Smooth muscle cell (in vitro differentiated cells): Measurements from ENCODE around the gene ZFAND3. TPM values are rescaled to one million over a fixed set of nuclear protein-coding genes. Genes with fewer than 3 reads are reported as not detected.

Experiments
- DNase-seq: peaks from one replicate; lab custom pipeline; 2025; ENCODE audit not compliant: unreplicated experiment; lab: John Stamatoyannopoulos, UW
- H2AFZ ChIP-seq: fragments of 200-600 bp; sonication (generic); 2 replicates; pipeline ENCODE4 v1.6.0; 2016; ENCODE audit warnings: antibody characterized with exemption, low read depth, mild to moderate bottlenecking
- H3F3A ChIP-seq: fragments of 200-600 bp; sonication (generic); 2 replicates; pipeline ENCODE4 v1.6.0; 2017; ENCODE audit warnings: antibody characterized with exemption, low read depth
- H3K27ac ChIP-seq: fragments of 200-600 bp; sonication (generic); 2 replicates; pipeline ENCODE4 v1.5.1; 2016; ENCODE audit warnings: low read depth, mild to moderate bottlenecking
- H3K27me3 ChIP-seq: fragments of 200-600 bp; sonication (generic); 2 replicates; pipeline ENCODE4 v1.6.1; 2016; ENCODE audit warnings: low read depth, mild to moderate bottlenecking
- H3K36me3 ChIP-seq: fragments of 200-600 bp; sonication (generic); 2 replicates; pipeline ENCODE4 v1.5.1; 2016; ENCODE audit warnings: low read depth
- H3K4me1 ChIP-seq: fragments of 200-600 bp; sonication (generic); 2 replicates; pipeline ENCODE4 v1.5.1; 2016; ENCODE audit warnings: low read depth
- H3K4me2 ChIP-seq: fragments of 200-600 bp; sonication (generic); 2 replicates; pipeline ENCODE4 v1.6.0; 2016; ENCODE audit warnings: mild to moderate bottlenecking
- H3K4me3 ChIP-seq: fragments of 200-600 bp; sonication (generic); 2 replicates; pipeline ENCODE4 v1.5.1; 2016; ENCODE audit warnings: mild to moderate bottlenecking
- H3K79me2 ChIP-seq: fragments of 200-600 bp; sonication (generic); 2 replicates; pipeline ENCODE4 v1.6.0; 2016; ENCODE audit warnings: low read depth, mild to moderate bottlenecking
- H3K9ac ChIP-seq: fragments of 200-600 bp; sonication (generic); 2 replicates; pipeline ENCODE4 v1.6.0; 2016; ENCODE audit warnings: low read depth
- H3K9me3 ChIP-seq: fragments of 200-600 bp; sonication (generic); replicated peaks from 2 replicates; pipeline ENCODE4 v1.5.1; 2016; ENCODE audit warnings: low read depth
- H4K20me1 ChIP-seq: fragments of 200-600 bp; sonication (generic); 2 replicates; pipeline ENCODE4 v1.6.0; 2016; ENCODE audit warnings: low read depth
- CTCF ChIP-seq: fragments of 200-600 bp; sonication (generic); IDR thresholded peaks from 2 replicates; pipeline ENCODE4 v1.5.1; 2017; ENCODE audit warnings: borderline replicate concordance, mild to moderate bottlenecking, antibody characterized with exemption; ENCODE audit not compliant: insufficient read depth, poor library complexity, severe bottlenecking
- WGBS: methylation state at CpG from one replicate; pipeline ENCODE4 v1.1.7; 2016; ENCODE audit warnings: low lambda C conversion rate; 5-methylcytosine and 5-hydroxymethylcytosine counted together
- polyA plus RNA-seq: library from polyadenylated mRNA; unstranded; fragments of >200 nt; fragmentation: Nextera tagmentation; extraction: Ambion mirVana; gene quantifications from 2 replicates; pipeline ENCODE4 v1.2.1, GENCODE V29; 2016
- total RNA-seq: library from RNA; depleted of rRNA; stranded (reverse); fragments of >200 nt; gene quantifications from 2 replicates; pipeline ENCODE4 v1.2.3, GENCODE V29; 2014

Gene ZFAND3
- total and polyA plus RNA-seq, 2 experiments from 2014 or later, result 27.6 to 40.5 TPM

GRCh38 chr6:37850728-37851285 is 31.3 kb downstream of the ZFAND3 start:
- no peak for TF ChIP-seq CTCF
- Histone ChIP-seq H3K9me3 (no peaks in the 10 kb centered on the region), H3K36me3 (no peaks in the 10 kb centered on the region), H3K79me2 (peaks cover 100% of the 10 kb centered on the region), H3K9ac (no peak overlapping the region), H3K4me2 (no peak overlapping the region), H2AFZ (no peak overlapping the region), H3K4me3 (no peak overlapping the region), H3K4me1 (peaks cover 7% of the 10 kb centered on the region), H3F3A (no peaks in the 10 kb centered on the region), H4K20me1 (peaks cover 100% of the 10 kb centered on the region), H3K27ac (no peak overlapping the region), H3K27me3 (no peaks in the 10 kb centered on the region)
- no peak for DNase-seq
- 94% methylated on average over 9 of the region's 9 CpGs for WGBS

GRCh38 chr6:37851997-37852524 is 32.5 kb downstream of the ZFAND3 start:
- Histone ChIP-seq H3K9ac (no peak overlapping the region), H2AFZ (no peak overlapping the region), H3K4me1 (peaks cover 7% of the 10 kb centered on the region), H3K9me3 (no peaks in the 10 kb centered on the region), H3K4me3 (no peak overlapping the region), H3F3A (no peaks in the 10 kb centered on the region), H3K4me2 (no peak overlapping the region), H3K36me3 (no peaks in the 10 kb centered on the region), H3K27me3 (no peaks in the 10 kb centered on the region), H4K20me1 (peaks cover 100% of the 10 kb centered on the region), H3K27ac (peak overlapping the region; percentile 12), H3K79me2 (peaks cover 100% of the 10 kb centered on the region)
- DNase-seq, result no peak
- TF ChIP-seq CTCF, result no peak
- 100% methylated on average over 1 of the region's 1 CpG for WGBS

- H3K9me3 ChIP-seq, result no peaks in the 10 kb centered on the region
- no peak overlapping the region for H3K4me3 ChIP-seq
- peaks cover 100% of the 10 kb centered on the region for H4K20me1 ChIP-seq
- no peak for DNase-seq
- H3K4me1 ChIP-seq, result no peaks in the 10 kb centered on the region
- TF ChIP-seq CTCF, result no peak
- H3K9ac ChIP-seq, result no peak overlapping the region
- H3K4me2 ChIP-seq, result no peak overlapping the region
- no peaks in the 10 kb centered on the region for H3F3A ChIP-seq
- H3K79me2 ChIP-seq, result peaks cover 100% of the 10 kb centered on the region
- no peaks in the 10 kb centered on the region for H3K36me3 ChIP-seq
- H2AFZ ChIP-seq, result no peak overlapping the region
- WGBS, result 94% methylated on average over 2 of the region's 2 CpGs
- no peak overlapping the region for H3K27ac ChIP-seq
- no peaks in the 10 kb centered on the region for H3K27me3 ChIP-seq
Measured at GRCh38 chr6:37856285-37856684, 36.8 kb downstream of the ZFAND3 start.

GRCh38 chr6:37858363-37858762 is 38.8 kb downstream of the ZFAND3 start:
- Histone ChIP-seq H3K9me3 (no peaks in the 10 kb centered on the region), H4K20me1 (peaks cover 100% of the 10 kb centered on the region), H3K27ac (no peak overlapping the region), H3K36me3 (no peaks in the 10 kb centered on the region), H3K27me3 (no peaks in the 10 kb centered on the region), H3K9ac (no peak overlapping the region), H3K4me3 (no peak overlapping the region), H3K4me2 (no peak overlapping the region), H2AFZ (no peak overlapping the region), H3K4me1 (no peaks in the 10 kb centered on the region), H3K79me2 (peaks cover 100% of the 10 kb centered on the region), H3F3A (no peaks in the 10 kb centered on the region)
- TF ChIP-seq CTCF, result no peak
- WGBS, result 95% methylated on average over 3 of the region's 3 CpGs
- DNase-seq, result no peak
